Left renal pelvis (tissue), 4 donors: ENCODE results near the gene ZFPM1. TPM values are rescaled to one million over a fixed set of nuclear protein-coding genes. Genes with fewer than 3 reads are reported as not detected.

Experiments
- DNase-seq, 4 donors: peaks; one replicate each; pipeline ENCODE4 v3.0.0-alpha.2; 2013; ENCODE audit warnings: low read depth in 4 of 4, low spot score in 3 of 4
- polyA plus RNA-seq, 4 donors: library from polyadenylated mRNA; unstranded; fragments of 120-200 nt; gene quantifications; one replicate each; pipeline ENCODE4 v1.2.1, GENCODE V29; 2013; ENCODE audit not compliant: insufficient read length in 4 of 4

Gene ZFPM1
- polyA plus RNA-seq, 4 donors, result 2.2 to 5.3 (median 2.7) TPM

- no peak for DNase-seq
Observed at GRCh38 chr16:88494335-88495154, 41.5 kb downstream of the ZFPM1 start.

GRCh38 chr16:88495268-88495772 lies 42.2 kb downstream of the ZFPM1 start:
- DNase-seq, result no peak

GRCh38 chr16:88497561-88498462 lies 44.7 kb downstream of the ZFPM1 start:
- DNase-seq, result no peak

GRCh38 chr16:88498576-88499208 lies 45.6 kb downstream of the ZFPM1 start:
- no peak for DNase-seq

GRCh38 chr16:88499292-88499691 lies 46.2 kb downstream of the ZFPM1 start:
- no peak for DNase-seq

- DNase-seq, result no peak
Observed at GRCh38 chr16:88499836-88500251, 46.8 kb downstream of the ZFPM1 start.

GRCh38 chr16:88500255-88500661 lies 47.2 kb downstream of the ZFPM1 start:
- no peak for DNase-seq

- no peak for DNase-seq
Observed at GRCh38 chr16:88502371-88502770, 49.3 kb downstream of the ZFPM1 start.

GRCh38 chr16:88502776-88503280 lies 49.7 kb downstream of the ZFPM1 start:
- no peak for DNase-seq

- DNase-seq, result no peak
Observed at GRCh38 chr16:88503374-88503770, 50.3 kb downstream of the ZFPM1 start.

- no peak for DNase-seq
Observed at GRCh38 chr16:88503771-88504488, 50.9 kb downstream of the ZFPM1 start.

GRCh38 chr16:88504489-88505404 lies 51.7 kb downstream of the ZFPM1 start:
- DNase-seq, result no peak

GRCh38 chr16:88505405-88506082 lies 52.5 kb downstream of the ZFPM1 start:
- no peak for DNase-seq

- DNase-seq, result no peak
Observed at GRCh38 chr16:88506723-88507122, 53.6 kb downstream of the ZFPM1 start.

GRCh38 chr16:88507231-88507743 lies 54.2 kb downstream of the ZFPM1 start:
- DNase-seq, result no peak

- DNase-seq, result no peak
Observed at GRCh38 chr16:88508376-88508867, 55.3 kb downstream of the ZFPM1 start.

- no peak for DNase-seq
Observed at GRCh38 chr16:88508868-88509748, 56.0 kb downstream of the ZFPM1 start.
